Muscle of arm (tissue), 14 donors: ENCODE results near the gene ATOSA. TPM values are rescaled to one million over a fixed set of nuclear protein-coding genes. Genes with fewer than 3 reads are reported as not detected.

Source experiments
- DNase-seq: peaks from one replicate; pipeline ENCODE4 v3.0.0-alpha.2; 2013
- long read RNA-seq, 11 donors: transcript quantifications; one replicate each; lab custom pipeline, GENCODE V29; 2026
- polyA plus RNA-seq, 12 donors: library from polyadenylated mRNA; unstranded; fragments of 120-200 nt; gene quantifications; one replicate each; pipeline ENCODE4 v1.2.1, GENCODE V29; 2013; ENCODE audit not compliant: insufficient read length in 12 of 12

The ATOSA gene, protein sequence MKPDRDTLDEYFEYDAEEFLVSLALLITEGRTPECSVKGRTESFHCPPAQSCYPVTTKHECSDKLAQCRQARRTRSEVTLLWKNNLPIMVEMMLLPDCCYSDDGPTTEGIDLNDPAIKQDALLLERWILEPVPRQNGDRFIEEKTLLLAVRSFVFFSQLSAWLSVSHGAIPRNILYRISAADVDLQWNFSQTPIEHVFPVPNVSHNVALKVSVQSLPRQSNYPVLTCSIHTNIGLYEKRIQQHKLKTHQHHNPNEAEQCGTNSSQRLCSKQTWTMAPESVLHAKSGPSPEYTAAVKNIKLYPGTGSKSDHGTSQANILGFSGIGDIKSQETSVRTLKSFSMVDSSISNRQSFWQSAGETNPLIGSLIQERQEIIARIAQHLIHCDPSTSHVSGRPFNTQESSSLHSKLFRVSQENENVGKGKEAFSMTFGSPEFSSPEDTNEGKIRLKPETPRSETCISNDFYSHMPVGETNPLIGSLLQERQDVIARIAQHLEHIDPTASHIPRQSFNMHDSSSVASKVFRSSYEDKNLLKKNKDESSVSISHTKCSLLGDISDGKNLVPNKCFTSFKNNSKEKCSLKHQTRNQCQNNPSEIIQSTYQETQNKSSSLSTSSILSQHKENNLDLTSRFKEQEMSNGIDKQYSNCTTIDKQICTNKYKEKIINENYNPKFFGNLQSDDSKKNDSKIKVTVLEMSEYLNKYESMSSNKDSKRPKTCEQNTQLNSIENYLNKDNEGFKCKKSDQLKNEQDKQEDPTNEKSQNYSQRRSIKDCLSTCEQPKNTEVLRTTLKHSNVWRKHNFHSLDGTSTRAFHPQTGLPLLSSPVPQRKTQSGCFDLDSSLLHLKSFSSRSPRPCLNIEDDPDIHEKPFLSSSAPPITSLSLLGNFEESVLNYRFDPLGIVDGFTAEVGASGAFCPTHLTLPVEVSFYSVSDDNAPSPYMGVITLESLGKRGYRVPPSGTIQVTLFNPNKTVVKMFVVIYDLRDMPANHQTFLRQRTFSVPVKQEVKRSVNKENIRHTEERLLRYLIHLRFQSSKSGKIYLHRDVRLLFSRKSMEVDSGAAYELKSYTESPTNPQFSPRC
- polyA plus RNA-seq, result 10 to 100 TPM in 11 of 12 donors, not detected in 1; 16.5 to 34.6 (median 21.6) TPM
- long read RNA-seq, donor 1, partial matches to known transcripts, result 0 of 3 reads
- long read RNA-seq, donor 1, other reads (novel, unspliced or antisense), result 0 of 3 reads
- long read RNA-seq, donor 2, result 0 reads
- long read RNA-seq, donor 3, partial matches to known transcripts, result 0 of 2 reads
- long read RNA-seq, donor 3, other reads (novel, unspliced or antisense), result 0 of 2 reads
- long read RNA-seq, donor 4, partial matches to known transcripts, result 0 of 1 reads
- long read RNA-seq, donor 4, other reads (novel, unspliced or antisense), result 0 of 1 reads
- long read RNA-seq, donor 5, partial matches to known transcripts, result 0 of 1 reads
- long read RNA-seq, donor 5, other reads (novel, unspliced or antisense), result 0 of 1 reads
- long read RNA-seq, donor 6, result 0 reads
- long read RNA-seq, donor 7, result 0 reads
- long read RNA-seq, donor 8, full-length matches to known transcripts, result 1 of 1 reads
- long read RNA-seq, donor 8, partial matches to known transcripts, result 0 of 1 reads
- long read RNA-seq, donor 8, other reads (novel, unspliced or antisense), result 0 of 1 reads
- long read RNA-seq, donor 9, partial matches to known transcripts, result 0 of 2 reads
- long read RNA-seq, donor 9, other reads (novel, unspliced or antisense), result 0 of 2 reads
- long read RNA-seq, donor 10, partial matches to known transcripts, result 0 of 2 reads
- long read RNA-seq, donor 10, other reads (novel, unspliced or antisense), result 0 of 2 reads
- long read RNA-seq, donor 11, partial matches to known transcripts, result 0 of 2 reads
- long read RNA-seq, donor 11, other reads (novel, unspliced or antisense), result 0 of 2 reads

DNA sequence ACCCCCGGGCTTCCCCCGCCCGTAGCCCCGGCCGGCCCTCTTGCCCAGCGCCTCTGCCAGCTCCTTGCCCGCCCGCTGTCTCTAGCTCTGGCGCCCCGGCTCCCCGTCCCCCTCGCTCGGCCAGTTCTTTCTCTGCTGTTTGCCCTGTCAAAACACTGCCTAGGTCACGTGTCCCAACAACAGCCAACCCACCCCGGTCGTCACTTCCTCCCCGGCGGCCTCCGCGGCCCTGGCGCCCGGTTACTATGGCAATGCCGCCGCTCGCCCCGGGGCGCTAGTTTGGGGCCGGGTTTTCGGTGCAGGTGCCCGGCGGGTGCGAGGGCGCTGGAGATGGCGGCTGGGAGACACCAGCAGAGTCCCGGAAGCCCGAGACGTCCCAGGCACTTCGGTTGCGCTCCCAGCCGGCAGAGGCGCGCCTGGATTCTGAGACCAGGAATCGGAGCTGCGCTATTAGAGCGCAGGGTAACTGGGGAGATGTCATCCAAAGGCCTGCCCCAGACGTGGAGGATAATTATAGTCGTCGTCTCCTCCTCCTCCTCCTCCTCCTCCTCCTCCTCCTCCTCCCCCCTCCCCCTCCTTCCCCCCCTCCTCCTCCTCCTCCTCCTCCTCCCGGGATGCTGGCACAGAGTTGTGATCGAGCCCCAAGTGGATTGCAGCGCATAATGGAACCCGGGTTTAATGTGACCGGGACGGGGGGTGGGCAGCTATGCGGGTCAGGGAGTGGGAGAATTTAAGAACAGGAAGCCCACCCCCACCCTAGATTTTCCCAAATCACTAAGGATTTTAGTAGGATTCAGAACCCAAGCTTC lies at the start of gene ATOSA:
Gene ATOSA (minus strand): TSS at position 157 of the 809 bp plus-strand sequence. CDS start 1,367 bp downstream, outside the sequence.
- peak; percentile 93 for DNase-seq

DNA sequence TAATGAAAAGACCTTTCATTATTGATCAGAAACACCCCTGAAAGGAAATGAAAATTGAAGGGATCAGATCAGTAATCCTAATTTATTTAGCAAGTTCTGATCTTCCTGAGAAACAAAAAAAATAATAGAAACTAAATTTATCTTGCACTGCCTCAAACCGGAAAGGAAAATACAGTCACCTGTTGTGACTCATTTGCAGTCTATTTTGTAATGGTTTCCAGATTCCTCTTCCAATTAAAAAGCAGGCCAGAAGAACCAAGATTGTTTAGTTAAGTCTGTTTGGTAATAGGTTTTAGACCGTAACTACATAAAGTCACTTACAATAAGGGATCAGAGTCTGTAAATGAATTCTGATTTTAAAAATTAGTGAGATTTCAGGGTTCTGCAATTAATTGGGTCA lies 49.7 kb upstream of the ATOSA start:
- no peak for DNase-seq

DNA sequence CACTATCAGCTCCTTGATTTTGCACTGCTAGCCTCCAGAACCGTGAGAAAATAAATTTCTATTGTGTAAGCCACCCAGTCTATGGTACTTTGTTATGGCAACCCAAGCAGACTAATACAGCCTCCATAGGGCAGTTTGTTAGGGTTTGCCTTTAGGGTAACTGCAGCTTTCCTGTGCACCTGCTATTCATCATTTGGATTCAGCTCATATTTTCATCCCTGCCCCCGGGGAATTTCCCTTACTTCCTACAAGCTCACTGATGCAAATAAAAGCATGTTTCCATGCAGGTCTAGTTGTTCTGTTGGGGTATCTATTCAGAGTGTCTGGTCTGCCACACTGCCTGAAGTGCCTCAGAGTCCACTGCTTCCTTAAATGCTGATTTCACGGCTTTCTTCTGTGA lies 48.6 kb upstream of the ATOSA start:
- DNase-seq, result no peak

DNA sequence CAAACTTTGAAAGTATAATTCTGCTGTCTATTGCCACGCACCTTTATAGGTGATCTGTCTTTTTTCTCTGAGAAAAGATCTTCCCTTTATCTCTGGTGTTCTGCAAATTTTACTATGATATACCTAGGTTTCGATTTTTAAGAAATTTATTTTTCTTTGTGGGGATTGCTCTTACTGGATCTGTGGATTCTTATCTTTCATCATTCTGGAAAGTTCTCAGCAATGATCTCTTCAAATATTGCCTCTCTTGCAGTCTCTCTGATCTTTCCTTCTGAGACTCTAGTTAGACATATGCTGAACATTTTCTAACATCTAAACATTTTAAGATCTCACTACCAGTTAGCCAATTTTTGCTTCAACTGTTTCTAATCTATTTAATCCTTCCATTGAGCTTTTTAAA lies 47.0 kb upstream of the ATOSA start:
- DNase-seq, result no peak

DNA sequence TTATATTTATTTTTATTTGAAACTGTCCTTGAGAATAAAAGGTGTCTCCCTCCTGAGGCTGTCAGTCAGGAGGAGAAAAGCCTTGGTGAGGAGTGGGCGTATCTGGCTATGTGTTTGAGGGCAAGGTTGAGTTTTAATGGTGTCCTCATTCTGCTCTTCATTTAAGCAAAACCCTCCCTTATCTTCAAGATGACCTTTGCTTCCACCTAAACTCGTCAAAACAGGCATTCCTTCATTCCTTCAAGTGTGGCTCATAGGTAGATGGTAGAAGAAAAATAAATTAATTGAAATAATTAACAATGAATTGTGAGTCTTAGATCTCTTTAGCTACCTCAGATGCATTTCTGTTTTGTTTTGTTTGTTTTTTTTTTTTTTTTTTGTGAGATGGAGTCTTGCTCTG lies 39.4 kb upstream of the ATOSA start:
- DNase-seq, result no peak

DNA sequence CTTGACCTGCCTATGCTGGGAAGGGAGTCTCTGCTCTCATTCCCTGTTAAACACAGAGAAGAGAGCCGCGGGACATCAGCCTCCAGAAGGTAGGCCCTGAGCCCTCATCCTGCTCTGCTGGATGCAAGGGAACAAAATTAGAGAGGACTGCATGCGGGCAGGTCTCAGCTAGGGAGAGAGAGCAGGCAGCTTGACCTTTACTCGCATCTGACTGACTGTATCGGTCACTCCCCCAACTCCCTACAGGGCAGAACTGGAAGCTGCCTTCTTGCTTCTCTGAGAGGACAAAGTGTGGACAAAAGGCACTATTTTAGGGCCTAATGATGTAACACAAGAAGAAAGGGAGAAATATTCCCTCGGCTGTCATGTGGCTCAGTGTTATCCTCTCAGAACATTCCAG lies 38.7 kb upstream of the ATOSA start:
- DNase-seq, result no peak

DNA sequence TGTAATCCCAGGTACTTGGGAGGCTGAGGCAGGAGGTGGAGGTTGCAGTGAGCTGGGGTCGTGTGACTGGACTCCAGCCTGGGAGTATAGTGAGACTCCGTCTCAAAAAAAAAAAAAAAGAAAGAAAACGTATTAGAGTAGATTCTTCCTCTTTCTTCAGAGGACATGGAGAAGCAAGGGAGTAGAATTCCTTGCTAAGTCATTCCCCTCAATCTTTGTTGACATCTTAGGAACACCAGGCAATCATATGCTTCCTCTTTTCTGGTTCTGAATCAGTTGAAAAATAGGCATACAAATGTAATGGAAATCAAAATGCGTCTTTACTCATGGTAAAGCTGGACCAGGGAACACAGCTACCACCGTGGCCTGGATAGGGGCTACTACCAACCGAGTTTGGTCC lies 38.3 kb upstream of the ATOSA start:
- DNase-seq, result no peak

DNA sequence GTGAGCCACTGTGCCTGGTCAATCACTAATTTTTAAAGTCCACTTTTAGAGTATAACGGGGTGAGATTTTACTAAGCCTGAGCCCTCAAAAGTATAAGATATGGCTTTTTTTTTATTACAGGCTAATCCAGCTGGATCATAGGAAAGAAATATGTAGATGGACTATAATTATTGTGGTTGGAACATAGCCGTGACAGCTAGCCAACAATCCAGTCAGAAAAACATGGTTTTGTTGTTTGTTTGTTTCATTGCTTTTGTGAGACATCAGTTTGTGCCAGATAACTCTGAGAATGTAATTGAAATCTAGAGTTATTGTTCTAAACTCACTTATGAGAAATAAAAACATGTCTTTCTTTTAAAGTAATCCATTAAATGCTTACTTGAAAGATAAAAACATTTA lies 37.3 kb upstream of the ATOSA start:
- DNase-seq, result peak; percentile 5

DNA sequence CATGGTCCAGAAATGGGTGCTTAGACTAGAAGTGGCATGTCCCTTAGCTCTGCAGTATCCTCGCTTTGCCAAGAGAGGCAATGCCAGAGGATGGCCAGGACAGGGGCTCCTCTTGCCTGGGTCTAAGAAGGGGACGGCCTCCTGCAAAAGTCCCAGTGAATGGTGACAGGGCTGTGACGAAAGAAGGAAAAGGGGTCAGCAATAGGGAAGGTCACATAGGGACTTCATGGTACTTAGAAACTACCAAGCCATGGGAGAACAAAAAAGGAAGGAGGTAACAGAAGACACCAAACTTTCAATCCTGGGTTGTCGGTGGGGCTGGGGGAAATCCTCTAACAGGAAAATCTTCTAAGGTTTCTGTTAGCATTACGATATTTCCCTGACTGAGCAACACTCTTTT lies 36.2 kb upstream of the ATOSA start:
- no peak for DNase-seq

DNA sequence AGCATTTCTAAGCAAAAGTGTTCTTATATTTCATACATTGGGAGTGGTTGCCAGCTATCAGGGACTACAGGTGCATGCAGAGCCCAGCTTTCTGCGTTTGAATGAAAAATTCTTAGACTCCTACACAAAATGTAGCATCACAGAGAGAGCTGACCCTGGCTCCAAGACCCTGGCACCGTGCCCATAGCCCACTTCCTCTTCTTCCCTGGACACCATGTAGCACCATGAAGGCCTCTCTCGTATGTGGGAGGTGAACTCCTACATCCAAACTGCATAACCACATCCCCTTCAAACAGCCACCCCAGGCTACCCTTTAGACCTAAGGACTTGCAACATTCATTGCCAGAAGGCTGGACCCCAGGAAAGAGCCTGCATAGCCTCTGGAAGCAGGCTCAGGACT lies 35.8 kb upstream of the ATOSA start:
- DNase-seq, result no peak

DNA sequence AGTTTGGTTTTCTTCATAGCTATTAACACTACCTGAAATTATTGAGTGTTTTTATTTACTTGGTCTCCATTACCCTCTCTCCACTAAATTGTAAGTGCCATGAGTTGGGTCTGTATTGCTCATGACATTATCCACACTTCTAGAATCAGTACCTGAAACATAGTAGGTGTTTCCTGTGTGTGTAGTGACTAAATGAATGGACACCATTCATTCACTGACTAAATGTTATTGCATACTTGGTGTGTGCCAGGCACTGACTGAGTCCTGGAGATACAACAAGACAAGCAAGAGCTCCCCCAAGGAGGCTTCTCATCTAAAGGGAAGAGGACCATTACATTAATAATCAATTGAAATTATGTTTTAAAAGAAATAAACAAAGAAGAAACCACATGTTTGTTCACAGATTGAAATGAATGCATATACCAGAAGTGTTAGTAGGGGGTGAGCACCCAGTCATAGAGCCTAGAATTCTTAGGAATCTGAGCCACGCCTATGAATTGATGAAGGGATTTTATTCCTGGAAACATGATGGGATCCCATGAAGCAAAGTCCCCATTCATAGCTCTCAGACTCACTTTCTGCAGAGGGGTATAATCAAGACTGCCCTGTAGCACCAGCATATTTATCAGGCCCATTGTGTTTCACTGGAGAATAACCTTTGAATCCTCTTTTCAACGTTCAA lies 31.7 kb upstream of the ATOSA start:
- DNase-seq, result no peak

DNA sequence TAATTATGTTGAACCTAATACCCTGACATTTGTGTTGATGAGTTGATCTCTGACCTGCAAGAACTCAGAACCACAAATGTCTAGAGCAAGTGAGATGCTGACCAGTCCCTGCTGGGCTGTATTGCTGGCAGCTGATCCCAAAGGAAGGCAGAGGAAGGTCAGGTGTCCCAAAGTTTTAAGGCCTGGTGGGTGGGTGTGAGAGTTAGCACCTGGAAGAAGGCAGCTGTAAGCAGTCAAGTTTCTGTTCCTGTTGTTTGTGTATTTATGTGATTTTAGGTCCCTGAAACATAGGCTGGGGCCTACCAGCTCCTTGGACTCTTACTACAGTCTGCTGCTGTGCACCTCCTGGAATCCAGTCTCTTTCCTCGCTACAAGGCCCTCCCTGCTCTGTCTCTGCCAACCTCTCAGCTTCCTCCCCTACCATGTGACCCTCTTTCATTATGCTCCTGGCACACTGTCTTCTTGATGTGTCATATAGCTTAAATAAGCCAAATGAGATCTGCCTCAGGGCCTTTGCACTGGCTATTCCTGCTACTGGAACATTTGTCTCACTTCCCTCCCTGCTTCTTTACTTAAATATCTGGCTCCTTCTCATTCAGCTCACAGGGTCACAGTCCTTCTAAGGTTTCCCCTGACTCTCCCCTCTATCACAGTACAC lies 31.0 kb upstream of the ATOSA start:
- no peak for DNase-seq

DNA sequence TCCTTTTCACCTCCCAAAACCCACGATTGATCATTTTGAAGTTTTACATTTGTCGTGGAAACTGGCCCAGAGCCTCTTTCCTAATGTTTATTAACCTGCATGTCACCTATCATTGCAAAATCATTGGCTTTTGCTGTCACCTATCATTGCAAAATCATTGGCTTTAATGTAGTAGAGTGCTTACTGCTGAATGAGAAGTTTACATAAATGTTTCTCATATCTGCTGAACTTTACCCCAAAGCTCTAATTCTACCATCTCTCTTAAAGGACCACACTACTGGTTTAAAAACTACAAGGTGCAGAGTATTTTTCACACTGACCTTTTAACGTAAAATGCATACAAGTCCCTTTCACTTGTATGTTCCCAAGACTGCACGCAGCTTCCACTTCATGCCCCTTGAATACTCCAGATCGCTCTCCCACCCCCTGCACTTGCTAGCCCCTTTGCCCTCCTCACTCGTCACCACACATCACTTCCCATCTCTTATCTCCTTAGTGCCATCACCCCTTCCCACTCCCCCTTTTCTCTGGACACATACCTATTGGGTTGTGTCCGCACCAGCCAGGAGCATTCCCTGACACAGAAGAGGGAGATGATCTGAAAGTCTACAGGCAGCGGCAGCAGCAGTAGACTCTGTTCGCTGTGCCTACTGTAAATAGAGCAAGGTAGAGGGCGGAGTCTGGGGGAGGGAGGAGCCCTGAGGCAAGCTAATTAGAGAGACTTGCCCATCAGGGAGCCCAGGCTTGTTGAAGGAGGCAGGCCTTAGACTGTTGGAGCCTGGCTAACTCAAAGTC lies 30.2 kb upstream of the ATOSA start:
- DNase-seq, result no peak

DNA sequence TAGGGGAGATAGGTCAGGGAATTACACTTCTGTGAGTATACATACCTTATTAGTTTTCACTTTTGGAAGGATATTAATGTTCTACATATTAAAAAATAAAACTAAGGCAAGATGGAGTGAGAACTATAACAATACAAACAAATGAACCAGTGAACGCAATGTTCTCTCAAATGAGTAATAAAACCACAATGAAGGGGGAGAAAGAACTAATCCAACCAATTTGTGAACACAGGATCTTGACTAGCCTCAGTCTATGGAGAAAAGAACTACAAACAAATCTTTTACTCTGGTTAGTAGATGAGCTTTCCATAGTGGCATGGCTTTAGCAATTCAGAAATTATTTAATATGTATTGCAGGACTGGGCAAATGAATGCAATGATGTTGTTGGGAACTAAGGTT lies 26.9 kb upstream of the ATOSA start:
- no peak for DNase-seq

DNA sequence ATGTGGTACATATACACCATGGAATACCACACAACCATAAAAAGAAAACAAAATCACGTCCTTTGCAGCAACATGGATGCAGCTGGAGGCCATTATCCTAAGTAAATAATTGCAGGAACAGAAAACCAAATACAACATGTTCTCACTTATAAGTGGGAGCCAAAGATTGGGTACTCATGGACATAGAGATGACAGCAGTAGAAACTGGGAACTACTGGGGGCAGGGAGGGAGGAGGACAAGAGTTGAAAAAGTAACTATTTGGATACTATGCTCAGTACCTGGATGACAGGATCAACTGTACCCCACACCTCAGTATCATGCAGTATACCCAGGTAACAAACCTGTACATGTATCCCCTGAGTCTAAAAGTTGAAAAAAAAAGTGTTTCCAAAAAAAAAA lies 23.2 kb upstream of the ATOSA start:
- DNase-seq, result no peak

DNA sequence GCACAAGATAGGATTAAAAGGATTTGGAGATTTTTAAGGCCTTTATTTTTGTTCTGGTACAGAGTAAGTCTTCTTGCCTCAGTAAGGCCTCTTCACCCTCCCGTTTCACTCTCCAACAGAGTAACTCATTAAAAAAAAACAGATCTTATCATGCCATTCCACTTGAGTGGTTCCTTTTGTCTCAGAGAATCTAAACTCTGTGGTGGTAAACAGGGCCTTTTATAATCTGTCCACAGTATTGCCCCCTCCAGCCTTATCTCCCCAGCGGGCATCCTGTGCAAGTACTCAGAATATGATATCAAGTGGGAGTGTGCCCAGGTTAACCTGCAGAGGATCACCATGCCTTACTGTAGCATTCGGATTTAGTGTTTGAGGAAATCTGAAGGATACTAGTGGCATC lies 20.3 kb upstream of the ATOSA start:
- no peak for DNase-seq

DNA sequence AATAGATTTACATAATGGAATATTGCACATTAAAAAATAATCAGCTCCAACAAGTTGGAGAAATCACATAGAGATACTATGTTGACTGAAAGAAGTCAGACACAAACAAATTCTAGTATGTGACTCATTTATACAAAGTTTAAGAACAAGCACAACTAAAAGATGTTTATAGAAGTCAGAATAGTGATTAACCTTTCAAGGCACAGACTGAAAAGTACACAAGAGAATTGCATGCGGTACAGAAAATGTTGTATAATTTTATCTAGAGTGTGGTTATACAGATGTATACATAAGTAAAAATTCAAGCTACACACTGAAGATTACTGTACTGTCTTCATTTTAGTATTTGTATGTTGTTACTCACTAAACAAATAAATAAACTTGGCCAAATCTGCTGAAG lies 19.3 kb upstream of the ATOSA start:
- no peak for DNase-seq

DNA sequence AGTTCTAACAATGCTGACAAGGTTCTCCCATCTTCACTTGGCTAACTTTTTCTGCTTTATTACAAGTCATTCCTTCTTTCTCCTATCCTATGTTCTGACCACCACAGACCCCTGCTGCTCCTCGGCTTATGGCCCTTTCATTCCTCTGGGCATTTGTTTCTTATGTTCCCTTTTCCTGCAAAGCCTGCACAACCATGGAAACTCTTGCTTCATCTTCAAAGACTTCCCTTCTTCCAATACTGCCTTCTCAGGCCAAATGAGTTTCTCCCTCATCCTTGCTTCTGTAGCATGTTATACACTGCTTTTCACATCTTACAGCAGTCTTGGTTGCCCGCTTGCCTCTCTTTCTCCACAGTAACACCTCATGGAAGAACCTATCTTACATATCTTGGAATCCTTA lies 17.9 kb upstream of the ATOSA start:
- DNase-seq, result no peak
